Measurements from ENCODE around the gene CDC42BPB.

- TF ChIP-seq, protein P1, sequence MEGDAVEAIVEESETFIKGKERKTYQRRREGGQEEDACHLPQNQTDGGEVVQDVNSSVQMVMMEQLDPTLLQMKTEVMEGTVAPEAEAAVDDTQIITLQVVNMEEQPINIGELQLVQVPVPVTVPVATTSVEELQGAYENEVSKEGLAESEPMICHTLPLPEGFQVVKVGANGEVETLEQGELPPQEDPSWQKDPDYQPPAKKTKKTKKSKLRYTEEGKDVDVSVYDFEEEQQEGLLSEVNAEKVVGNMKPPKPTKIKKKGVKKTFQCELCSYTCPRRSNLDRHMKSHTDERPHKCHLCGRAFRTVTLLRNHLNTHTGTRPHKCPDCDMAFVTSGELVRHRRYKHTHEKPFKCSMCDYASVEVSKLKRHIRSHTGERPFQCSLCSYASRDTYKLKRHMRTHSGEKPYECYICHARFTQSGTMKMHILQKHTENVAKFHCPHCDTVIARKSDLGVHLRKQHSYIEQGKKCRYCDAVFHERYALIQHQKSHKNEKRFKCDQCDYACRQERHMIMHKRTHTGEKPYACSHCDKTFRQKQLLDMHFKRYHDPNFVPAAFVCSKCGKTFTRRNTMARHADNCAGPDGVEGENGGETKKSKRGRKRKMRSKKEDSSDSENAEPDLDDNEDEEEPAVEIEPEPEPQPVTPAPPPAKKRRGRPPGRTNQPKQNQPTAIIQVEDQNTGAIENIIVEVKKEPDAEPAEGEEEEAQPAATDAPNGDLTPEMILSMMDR (IDR thresholded peaks at IDR 0.05; ENCODE audit: low read depth, low read length) = no peak
- TF ChIP-seq EZH2phosphoT487 (IDR thresholded peaks at IDR 0.05; ENCODE audit: low read depth) = no peak
Measured at GRCh38 chr14:102902523-102903247, 154.7 kb downstream of the CDC42BPB start.

All from OCI-LY3 (cell line).